Aorta (tissue), 5 donors: ENCODE measurements around the gene PNPLA1. TPM values are rescaled to one million over a fixed set of nuclear protein-coding genes. Genes with fewer than 3 reads are reported as not detected.

Experiments
- ATAC-seq: fragments of 200-7000 bp; cut with Tn5 transposase; one replicate; pipeline ENCODE4 v1.9.1; 2022; ENCODE audit warnings: moderate library complexity; ENCODE audit not compliant: low FRiP score
- DNase-seq, 2 donors: peaks; one replicate each; pipeline ENCODE4 v3.0.0-alpha.2; 2020
- H3K27ac ChIP-seq, 2 donors: one replicate each; pipeline ENCODE4 v1.5.1; 2013; ENCODE audit warnings: low read length in 2 of 2, mild to moderate bottlenecking in 2 of 2, moderate library complexity in 2 of 2, control low read depth in 1 of 2, inconsistent platforms in 1 of 2, low read depth in 1 of 2
- H3K27me3 ChIP-seq, 2 donors: one replicate each; pipeline ENCODE4 v1.6.1; 2013; ENCODE audit warnings: control low read depth in 1 of 2, low read length in 1 of 2, mild to moderate bottlenecking in 1 of 2, moderate library complexity in 1 of 2; ENCODE audit not compliant: insufficient read depth in 2 of 2, control insufficient read depth in 1 of 2
- H3K36me3 ChIP-seq, 2 donors: one replicate each; pipeline ENCODE4 v1.6.1; 2013; ENCODE audit warnings: control low read depth in 1 of 2, low read length in 1 of 2, mild to moderate bottlenecking in 1 of 2; ENCODE audit not compliant: insufficient read depth in 2 of 2, control insufficient read depth in 1 of 2
- H3K4me1 ChIP-seq, 2 donors: one replicate each; pipeline ENCODE4 v1.6.1; 2013; ENCODE audit warnings: low read length in 2 of 2, control low read depth in 1 of 2, mild to moderate bottlenecking in 1 of 2, moderate library complexity in 1 of 2; ENCODE audit not compliant: insufficient read depth in 2 of 2, control insufficient read depth in 1 of 2
- H3K4me3 ChIP-seq, 2 donors: one replicate each; pipeline ENCODE4 v1.5.1; 2013; ENCODE audit warnings: low read length in 2 of 2, control low read depth in 1 of 2, mild to moderate bottlenecking in 1 of 2
- H3K9me3 ChIP-seq: one replicate; pipeline ENCODE4 v1.6.1; 2013; ENCODE audit warnings: mild to moderate bottlenecking, low read length; ENCODE audit not compliant: control insufficient read depth
- WGBS, 2 donors: extraction: QIAGEN DNeasy Blood & Tissue Kit; methylation state at CpG; one replicate each; pipeline ENCODE4 v1.1.7; 2013; 5-methylcytosine and 5-hydroxymethylcytosine counted together
- intact Hi-C, 2 donors: fragments of 100-400 bp; cut with DNase I; formaldehyde crosslinking; loops; one replicate each; pipeline versions ENCODE4 v1.14.2 to v1.15.0; 2022
- polyA plus RNA-seq, 2 donors: library from polyadenylated mRNA; stranded (reverse); fragments of 200-250 nt; gene quantifications; one replicate each; pipeline ENCODE4 v1.2.3, GENCODE V29; 2013
- total RNA-seq, 2 donors: library from RNA; stranded (reverse); fragmentation: NEBNext Ultra II Directional; extraction: Animal tissue kit (Norgen Biotek cat#: 25700); gene quantifications; one replicate each; pipeline ENCODE4 v1.2.1, GENCODE V29; 2021
- donor health status: healthy with polysubstance abuse.
- donor health status: Bipolar disorder and iron deficiency.
- donor health status: DM: no; HTN: no; CAD: no.
- donor health status: DM: no; HTN: no; CAD: no.
- donor health status: DM: yes; HTN: yes; CAD: no.

The PNPLA1 gene
- total and polyA plus RNA-seq, 4 donors: 0.15 to 0.23 TPM; not detected in 2

GRCh38 chr6:36329798-36330291, 60.0 kb downstream of the PNPLA1 start:
- H3K4me1 ChIP-seq: no peaks in the 10 kb centered on the region
- no peaks in the 10 kb centered on the region for H3K36me3 ChIP-seq
- H3K9me3 ChIP-seq: no peaks in the 10 kb centered on the region
- intact Hi-C loops: no loop called here
- H3K4me3 ChIP-seq: no peak overlapping the region
- ATAC-seq (no peak), DNase-seq (no peak)
- H3K27ac ChIP-seq: no peak overlapping the region
- 75 to 80% methylated on average over 14 of the region's 14 CpGs for WGBS, 2 donors
- no peaks in the 10 kb centered on the region for H3K27me3 ChIP-seq

GRCh38 chr6:36330366-36330765, 60.5 kb downstream of the PNPLA1 start:
- ATAC-seq (no peak), DNase-seq (no peak)
- Histone ChIP-seq H3K36me3 (no peaks in the 10 kb centered on the region), H3K4me1 (no peaks in the 10 kb centered on the region), H3K27me3 (no peaks in the 10 kb centered on the region), H3K27ac (no peak overlapping the region), H3K4me3 (no peak overlapping the region), H3K9me3 (no peaks in the 10 kb centered on the region)
- WGBS, 2 donors: 89 to 90% methylated on average over 14 of the region's 14 CpGs
- intact Hi-C loops: no loop called here

GRCh38 chr6:36331381-36331780, 61.5 kb downstream of the PNPLA1 start:
- 95 to 96% methylated on average over 6 of the region's 6 CpGs for WGBS, 2 donors
- H3K27ac ChIP-seq: no peak overlapping the region
- H3K9me3 ChIP-seq: no peaks in the 10 kb centered on the region
- no peaks in the 10 kb centered on the region for H3K36me3 ChIP-seq
- intact Hi-C loops: no loop called here
- H3K4me1 ChIP-seq: no peaks in the 10 kb centered on the region
- DNase-seq (no peak), ATAC-seq (no peak)
- no peak overlapping the region for H3K4me3 ChIP-seq
- no peaks in the 10 kb centered on the region for H3K27me3 ChIP-seq

GRCh38 chr6:36333171-36333895, 63.5 kb downstream of the PNPLA1 start:
- 81 to 82% methylated on average over 8 of the region's 8 CpGs for WGBS, 2 donors
- intact Hi-C loops: no loop called here
- Histone ChIP-seq H3K27ac (no peak overlapping the region), H3K36me3 (no peaks in the 10 kb centered on the region), H3K4me3 (no peak overlapping the region), H3K4me1 (no peaks in the 10 kb centered on the region), H3K9me3 (no peaks in the 10 kb centered on the region), H3K27me3 (no peaks in the 10 kb centered on the region)
- ATAC-seq (no peak), DNase-seq (peak in 1 of 2 donors; percentile 41)

DNA sequence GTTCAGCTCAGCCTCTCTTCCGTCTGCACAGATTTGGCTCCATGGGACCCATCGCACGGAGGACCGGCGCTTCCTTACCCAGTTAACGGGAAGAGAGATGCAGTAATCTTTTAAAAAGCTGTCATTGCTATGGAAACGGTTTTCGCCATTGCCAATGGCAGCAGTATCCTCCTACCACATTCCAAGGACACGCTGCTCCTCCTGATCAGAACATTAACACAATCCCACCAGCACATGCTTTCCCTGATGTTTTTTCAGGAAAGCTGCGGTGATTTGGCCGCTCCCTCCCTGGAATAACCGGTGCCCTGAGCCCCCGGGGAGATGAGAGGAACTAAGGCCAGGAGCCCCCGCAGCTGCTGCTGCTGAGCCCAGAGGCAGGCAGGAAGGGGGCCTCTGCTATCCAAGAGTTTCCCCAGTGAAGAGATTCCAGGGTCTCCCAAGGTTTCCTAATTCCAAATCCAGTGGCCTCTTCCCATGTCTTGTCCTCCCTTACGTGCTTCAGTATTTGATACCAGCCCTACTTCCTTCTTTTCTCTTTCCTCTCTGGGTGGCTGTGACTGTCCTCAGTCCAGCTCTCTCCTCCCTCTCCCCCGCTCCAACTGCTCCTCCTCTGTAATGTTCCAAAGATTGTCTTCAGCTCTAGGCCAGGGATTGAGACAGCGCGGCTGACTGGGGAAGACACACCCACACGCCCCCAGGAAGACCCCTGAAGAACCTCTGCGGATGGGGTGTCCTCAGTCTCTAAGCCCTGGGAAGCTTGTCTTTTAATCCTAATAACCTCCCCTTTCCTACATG, 64.3 kb downstream of the PNPLA1 start:
- no peak overlapping the region for H3K27ac ChIP-seq
- peak in 1 of 2 donors; percentile 55 for DNase-seq
- ATAC-seq: peak; percentile 48

GRCh38 chr6:36334832-36335459, 65.1 kb downstream of the PNPLA1 start:
- WGBS, 2 donors: 80 to 84% methylated on average over 14 of the region's 14 CpGs
- H3K27me3 ChIP-seq: no peaks in the 10 kb centered on the region
- ATAC-seq: no peak
- no peaks in the 10 kb centered on the region for H3K36me3 ChIP-seq
- DNase-seq: peak in 1 of 2 donors; percentile 28
- H3K9me3 ChIP-seq: no peaks in the 10 kb centered on the region
- H3K4me3 ChIP-seq: no peak overlapping the region
- intact Hi-C loops: no loop called here
- H3K4me1 ChIP-seq: no peaks in the 10 kb centered on the region
- H3K27ac ChIP-seq: no peak overlapping the region

More for the DNA sequence above, 64.3 kb downstream of the PNPLA1 start:
- WGBS, 2 donors: 44 to 49% methylated on average over 20 of the region's 20 CpGs
- Histone ChIP-seq H3K36me3 (no peaks in the 10 kb centered on the region), H3K4me1 (no peaks in the 10 kb centered on the region), H3K27me3 (no peaks in the 10 kb centered on the region), H3K4me3 (no peak overlapping the region), H3K9me3 (no peaks in the 10 kb centered on the region)
- intact Hi-C loops: no loop called here

DNA sequence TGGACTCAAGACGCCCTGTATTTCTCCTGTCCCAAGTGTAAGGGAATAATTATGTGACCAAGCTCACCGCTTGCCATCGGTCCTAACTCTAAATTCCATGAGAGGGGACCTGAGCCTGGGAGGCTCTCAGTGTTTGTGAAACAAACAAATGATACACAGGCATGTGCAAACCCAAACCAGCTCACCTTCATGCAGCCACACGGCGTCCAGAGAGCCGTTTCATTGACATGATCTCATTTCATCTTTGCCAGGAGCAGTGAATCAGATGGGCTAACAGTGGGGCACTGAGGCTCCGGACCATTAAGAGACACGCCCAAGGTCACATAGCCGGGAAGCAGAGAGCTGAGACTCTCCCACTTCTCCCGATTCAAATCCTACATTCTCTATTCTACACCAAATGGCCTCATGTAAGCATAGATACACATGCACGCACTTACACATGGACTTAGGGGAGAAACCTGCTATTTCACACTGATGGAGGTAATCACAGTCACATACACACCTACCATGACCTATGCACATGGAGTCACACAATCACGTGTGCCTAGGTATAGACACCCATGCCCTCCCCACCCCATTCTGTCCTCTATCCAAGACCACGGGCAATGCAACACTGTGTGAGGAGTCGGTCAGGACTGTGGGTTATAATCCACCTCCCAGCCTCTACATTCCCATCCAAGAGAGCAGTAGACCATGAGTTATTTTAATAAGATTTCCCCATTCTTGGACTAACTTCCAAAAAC, 65.8 kb downstream of the PNPLA1 start:
- Histone ChIP-seq H3K36me3 (no peaks in the 10 kb centered on the region), H3K27ac (no peak overlapping the region), H3K9me3 (no peaks in the 10 kb centered on the region), H3K4me3 (no peak overlapping the region), H3K27me3 (no peaks in the 10 kb centered on the region), H3K4me1 (no peaks in the 10 kb centered on the region)
- intact Hi-C loops: no loop called here
- ATAC-seq: no peak
- DNase-seq: peak in 1 of 2 donors; percentile 43
- WGBS, 2 donors: 90 to 92% methylated on average over 14 of the region's 14 CpGs

GRCh38 chr6:36336208-36336710, 66.4 kb downstream of the PNPLA1 start:
- no peaks in the 10 kb centered on the region for H3K9me3 ChIP-seq

More at GRCh38 chr6:36336208-36336710, 66.4 kb downstream of the PNPLA1 start:
- Histone ChIP-seq H3K4me1 (no peaks in the 10 kb centered on the region), H3K36me3 (no peaks in the 10 kb centered on the region), H3K27me3 (no peaks in the 10 kb centered on the region), H3K27ac (no peak overlapping the region), H3K4me3 (no peak overlapping the region)
- DNase-seq (no peak), ATAC-seq (no peak)
- 94 to 99% methylated on average over 5 of the region's 5 CpGs for WGBS, 2 donors
- intact Hi-C loops: no loop called here
